Adrenal gland (tissue), 5 donors: ENCODE data around the gene ATXN2.

Experiments
- CTCF ChIP-seq, 6 experiments: fragments of 450-650 bp in 4 of 6; fragments of 200-600 bp in 2 of 6; sonication (generic) in 1 of 6; IDR thresholded peaks; 1 replicate in 5 of 6; 2 replicates in 1 of 6; pipeline versions ENCODE4 v1.5.1 to v1.8.0; 2016 to 2021; ENCODE audit warnings: antibody characterized with exemption in 6 of 6, mild to moderate bottlenecking in 2 of 6, moderate library complexity in 1 of 6
- POLR2A ChIP-seq, 2 donors: fragments of 450-650 bp; IDR thresholded peaks; one replicate each; pipeline ENCODE4 v1.6.1; 2017; ENCODE audit warnings: antibody characterized with exemption in 2 of 2, mild to moderate bottlenecking in 2 of 2, moderate library complexity in 1 of 2
- donor health status: DM: no; HTN: no; CAD: no.

- TF ChIP-seq CTCF (IDR thresholded peaks at IDR 0.05) (no peak), POLR2A (IDR thresholded peaks at IDR 0.05) (no peak)
Observed at GRCh38 chr12:111404362-111405148, 194.6 kb downstream of the ATXN2 start.
